Activated B cell treated with CpG ODN at 0.5 μM for 24 hours (primary cell): ENCODE data around the gene PPARG. TPM values are rescaled to one million over a fixed set of nuclear protein-coding genes. Genes with fewer than 3 reads are reported as not detected.

Source experiments
- ATAC-seq: fragments of 200-7000 bp; cut with Tn5 transposase; one replicate; pipeline ENCODE4 v1.10.0; 2021; ENCODE audit warnings: low read depth, mild to moderate bottlenecking, moderate library complexity
- CTCF ChIA-PET: fragments of 350-600 bp; sonication (Branson Sonifier 250); formaldehyde crosslinking; loops from one replicate; lab custom pipeline; 2021; ENCODE audit warnings: antibody characterized with exemption; lab: Charles Lee
- POLR2A ChIA-PET: fragments of 350-600 bp; sonication (Branson Sonifier 250); formaldehyde crosslinking; loops from one replicate; lab custom pipeline; 2021; ENCODE audit warnings: antibody characterized with exemption; lab: Charles Lee
- DNase-seq: peaks from one replicate; pipeline ENCODE4 v3.0.0; 2022
- H3K27ac Mint-ChIP-seq: one replicate; pipeline ENCODE4 v1.8.0; 2020; ENCODE audit warnings: mixed read lengths
- H3K27me3 Mint-ChIP-seq: one replicate; pipeline ENCODE4 v1.8.0; 2021; ENCODE audit warnings: mixed read lengths
- H3K36me3 Mint-ChIP-seq: one replicate; pipeline ENCODE4 v1.8.0; 2021; ENCODE audit warnings: low read depth, mixed read lengths
- H3K4me1 Mint-ChIP-seq: one replicate; pipeline ENCODE4 v1.8.0; 2021; ENCODE audit warnings: mixed read lengths
- H3K4me3 Mint-ChIP-seq: one replicate; pipeline ENCODE4 v1.8.0; 2020; ENCODE audit warnings: mild to moderate bottlenecking, mixed read lengths
- H3K9me3 Mint-ChIP-seq: one replicate; pipeline ENCODE4 v1.8.0; 2020; ENCODE audit warnings: mixed read lengths
- intact Hi-C: fragments of 100-400 bp; cut with micrococcal nuclease; formaldehyde crosslinking; loops from one replicate; pipeline ENCODE4 v1.15.1; 2024
- total RNA-seq: library from RNA; stranded (reverse); gene quantifications from 2 replicates; pipeline ENCODE4 v1.2.3, GENCODE V29; 2022
- TF ChIP-seq, protein P1 (sequence below): fragments of 200-600 bp; IDR thresholded peaks from one replicate; pipeline ENCODE4 v1.8.0; 2022; ENCODE audit warnings: antibody characterized with exemption, mild to moderate bottlenecking

Gene PPARG
- total RNA-seq, 1 donor from 2014 or later = not detected

- DNase-seq (no peak), ATAC-seq (no peak)
- H3K9me3 Mint-ChIP-seq = no peaks in the 10 kb centered on the region
- H3K4me1 Mint-ChIP-seq = no peaks in the 10 kb centered on the region
- CTCF ChIA-PET = no interaction called here
- H3K27ac Mint-ChIP-seq = no peak overlapping the region
- POLR2A ChIA-PET = no interaction called here
- H3K27me3 Mint-ChIP-seq = peaks cover 7% of the 10 kb centered on the region
- TF ChIP-seq, protein P1, sequence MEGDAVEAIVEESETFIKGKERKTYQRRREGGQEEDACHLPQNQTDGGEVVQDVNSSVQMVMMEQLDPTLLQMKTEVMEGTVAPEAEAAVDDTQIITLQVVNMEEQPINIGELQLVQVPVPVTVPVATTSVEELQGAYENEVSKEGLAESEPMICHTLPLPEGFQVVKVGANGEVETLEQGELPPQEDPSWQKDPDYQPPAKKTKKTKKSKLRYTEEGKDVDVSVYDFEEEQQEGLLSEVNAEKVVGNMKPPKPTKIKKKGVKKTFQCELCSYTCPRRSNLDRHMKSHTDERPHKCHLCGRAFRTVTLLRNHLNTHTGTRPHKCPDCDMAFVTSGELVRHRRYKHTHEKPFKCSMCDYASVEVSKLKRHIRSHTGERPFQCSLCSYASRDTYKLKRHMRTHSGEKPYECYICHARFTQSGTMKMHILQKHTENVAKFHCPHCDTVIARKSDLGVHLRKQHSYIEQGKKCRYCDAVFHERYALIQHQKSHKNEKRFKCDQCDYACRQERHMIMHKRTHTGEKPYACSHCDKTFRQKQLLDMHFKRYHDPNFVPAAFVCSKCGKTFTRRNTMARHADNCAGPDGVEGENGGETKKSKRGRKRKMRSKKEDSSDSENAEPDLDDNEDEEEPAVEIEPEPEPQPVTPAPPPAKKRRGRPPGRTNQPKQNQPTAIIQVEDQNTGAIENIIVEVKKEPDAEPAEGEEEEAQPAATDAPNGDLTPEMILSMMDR = no peak
- intact Hi-C loops = no loop called here
- no peak overlapping the region for H3K4me3 Mint-ChIP-seq
- no peaks in the 10 kb centered on the region for H3K36me3 Mint-ChIP-seq
These were observed 62.3 kb downstream of the PPARG start for GRCh38 chr3:12351145-12351544.

DNA sequence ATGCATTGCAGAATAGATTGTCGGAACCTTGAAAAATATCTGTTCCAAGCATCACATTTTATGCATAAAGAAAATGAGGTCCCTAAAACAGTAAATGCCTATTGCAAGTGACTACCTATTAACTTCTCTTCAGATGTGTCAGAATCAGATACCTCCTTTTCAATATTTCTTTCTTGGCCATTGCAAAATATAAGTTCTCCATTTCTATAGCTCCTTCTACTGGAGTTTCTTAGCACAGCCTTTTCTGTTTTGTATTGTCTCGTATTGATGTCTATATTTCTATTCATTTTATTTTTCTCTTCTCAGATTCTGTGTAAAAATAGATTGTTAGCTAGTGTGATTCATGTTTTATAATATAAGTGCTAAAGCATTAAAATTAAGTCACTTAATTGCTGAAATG lies 63.4 kb downstream of the PPARG start:
- intact Hi-C loops = no loop called here
- H3K4me1 Mint-ChIP-seq = no peaks in the 10 kb centered on the region
- DNase-seq (no peak), ATAC-seq (no peak)
- H3K27ac Mint-ChIP-seq = no peak overlapping the region
- POLR2A ChIA-PET = no interaction called here
- no peaks in the 10 kb centered on the region for H3K36me3 Mint-ChIP-seq
- H3K4me3 Mint-ChIP-seq = no peak overlapping the region
- no peaks in the 10 kb centered on the region for H3K9me3 Mint-ChIP-seq
- peaks cover 7% of the 10 kb centered on the region for H3K27me3 Mint-ChIP-seq
- TF ChIP-seq, protein P1 = no peak
- CTCF ChIA-PET = no interaction called here

GRCh38 chr3:12352755-12353154 lies 63.9 kb downstream of the PPARG start:
- Mint-ChIP-seq H3K27me3 (peaks cover 7% of the 10 kb centered on the region), H3K36me3 (no peaks in the 10 kb centered on the region), H3K4me3 (no peak overlapping the region), H3K9me3 (no peaks in the 10 kb centered on the region), H3K4me1 (no peaks in the 10 kb centered on the region), H3K27ac (no peak overlapping the region)
- ChIA-PET POLR2A (no interaction called here), CTCF (no interaction called here)
- intact Hi-C loops = no loop called here
- no peak for ATAC-seq
- no peak for DNase-seq
- TF ChIP-seq, protein P1 = no peak

GRCh38 chr3:12353796-12354525 lies 65.1 kb downstream of the PPARG start:
- ChIA-PET CTCF (no interaction called here), POLR2A (no interaction called here)
- intact Hi-C loops = no loop called here
- no peak for DNase-seq
- no peaks in the 10 kb centered on the region for H3K36me3 Mint-ChIP-seq
- ATAC-seq = no peak
- TF ChIP-seq, protein P1 = no peak
- H3K4me3 Mint-ChIP-seq = no peak overlapping the region
- H3K4me1 Mint-ChIP-seq = no peaks in the 10 kb centered on the region
- H3K27me3 Mint-ChIP-seq = peaks cover 7% of the 10 kb centered on the region
- H3K27ac Mint-ChIP-seq = no peak overlapping the region
- H3K9me3 Mint-ChIP-seq = no peaks in the 10 kb centered on the region

- H3K36me3 Mint-ChIP-seq = no peaks in the 10 kb centered on the region
- no peaks in the 10 kb centered on the region for H3K4me1 Mint-ChIP-seq
- H3K27ac Mint-ChIP-seq = no peak overlapping the region
- CTCF ChIA-PET = no interaction called here
- POLR2A ChIA-PET = no interaction called here
- peaks cover 2% of the 10 kb centered on the region for H3K9me3 Mint-ChIP-seq
- DNase-seq = no peak
- intact Hi-C loops = no loop called here
- TF ChIP-seq, protein P1 = no peak
- H3K27me3 Mint-ChIP-seq = peaks cover 3% of the 10 kb centered on the region
- no peak overlapping the region for H3K4me3 Mint-ChIP-seq
- ATAC-seq = no peak
These were observed 67.3 kb downstream of the PPARG start for GRCh38 chr3:12356175-12356574.
